ENCODE results near the gene ROBO1. TPM values are rescaled to one million over a fixed set of nuclear protein-coding genes. Genes with fewer than 3 reads are reported as not detected.
"Not testable (repeated sequence)": the region's sequence is repeated elsewhere in the genome, so short reads cannot be mapped to it uniquely, and the experiment has no call there.

The ROBO1 gene
- total and polyA plus RNA-seq, 2 donors (not counting 1 experiment from before 2014, with no cell fraction given) = 0.27 to 3.2 TPM

- Histone ChIP-seq H3K4me1 (ENCODE audit: control insufficient read depth in 2 of 2, insufficient read depth in 2 of 2, low read length in 2 of 2) (no peaks in the 10 kb centered on the region), H3K4me2 (replicated peaks; ENCODE audit: low read depth, low read length, poor library complexity, severe bottlenecking) (no peak overlapping the region), H3K27ac (ENCODE audit: low read length in 2 of 2) (no peak overlapping the region), H3K36me3 (replicated peaks in 1 of 2; ENCODE audit: control extremely low read depth in 1 of 2, control insufficient read depth in 1 of 2, extremely low read depth in 1 of 2, insufficient read depth in 2 of 2, low read length in 1 of 2) (no peaks in the 10 kb centered on the region), H3K4me3 (ENCODE audit: control extremely low read depth in 1 of 5, extremely low read depth in 1 of 5, insufficient read depth in 1 of 5, low read depth in 2 of 5, low read length in 4 of 5) (no peak overlapping the region), H3K9me3 (ENCODE audit: control extremely low read depth in 1 of 3, control insufficient read depth in 2 of 3, insufficient read depth in 1 of 3, low read length in 2 of 3) (no peaks in the 10 kb centered on the region), H3K9ac (ENCODE audit: low read length) (no peak overlapping the region), H4K20me1 (ENCODE audit: control insufficient read depth, insufficient read depth, low read length, poor library complexity, severe bottlenecking) (no peaks in the 10 kb centered on the region), H2AFZ (ENCODE audit: insufficient read depth, low read depth, low read length, poor library complexity, severe bottlenecking) (no peak overlapping the region), H3K79me2 (ENCODE audit: control insufficient read depth, insufficient read depth, low read length) (no peaks in the 10 kb centered on the region), H3K27me3 (replicated peaks in 1 of 4; ENCODE audit: control extremely low read depth in 1 of 4, control insufficient read depth in 3 of 4, insufficient read depth in 4 of 4, low read length in 3 of 4) (no peaks in the 10 kb centered on the region)
- Mint-ChIP-seq H3K9me3 (ENCODE audit: insufficient read depth) (no peaks in the 10 kb centered on the region), H3K4me1 (no peaks in the 10 kb centered on the region), H3K4me3 (no peak overlapping the region), H3K27me3 (no peaks in the 10 kb centered on the region), H3K27ac (no peak overlapping the region)
- TF ChIP-seq CTCF (IDR thresholded peaks at IDR 0.05) (no peak), EZH2 (IDR thresholded peaks at IDR 0.05; ENCODE audit: borderline replicate concordance, insufficient read depth, low read depth, low read length, poor library complexity, severe bottlenecking) (no peak)
- no CpG with 5 or more reads among the region's 2 CpGs for WGBS (ENCODE audit: insufficient coverage)
- ChIA-PET CTCF (no interaction called here), POLR2A (no interaction called here)
- intact Hi-C loops (cut with micrococcal nuclease) = no loop called here
- ATAC-seq (ENCODE audit: low read depth) (no peak), DNase-seq (no peak)
Measured at GRCh38 chr3:79808515-79808914, 40.7 kb upstream of the ROBO1 start.

DNA sequence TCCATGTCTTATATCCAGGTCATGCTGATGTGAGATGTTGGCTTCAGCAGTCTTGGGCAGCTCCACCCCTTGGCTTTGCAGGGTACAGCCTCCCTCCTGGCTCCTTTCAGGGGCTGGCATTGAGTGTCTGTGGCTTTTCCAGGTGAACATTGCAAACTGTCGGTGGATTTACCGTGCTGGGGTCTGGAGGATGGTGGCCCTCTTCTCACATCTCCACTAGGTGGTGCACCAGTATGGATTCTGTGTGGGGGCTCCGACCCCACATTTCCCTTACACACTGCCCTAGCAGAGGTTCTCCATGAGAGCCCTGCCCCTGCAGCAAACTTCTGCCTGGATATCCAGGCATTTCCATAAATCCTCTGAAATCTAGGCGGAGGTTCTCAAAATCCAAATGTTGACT lies 22.4 kb upstream of the ROBO1 start:
- H4K20me1 ChIP-seq (ENCODE audit: control insufficient read depth, insufficient read depth, low read length, poor library complexity, severe bottlenecking); H3K4me1 Mint-ChIP-seq; H3K4me3 Mint-ChIP-seq; H3K9ac ChIP-seq (ENCODE audit: low read length); H3K9me3 ChIP-seq (ENCODE audit: control extremely low read depth in 1 of 3, control insufficient read depth in 2 of 3, insufficient read depth in 1 of 3, low read length in 2 of 3); DNase-seq; intact Hi-C loops (cut with micrococcal nuclease); H3K27me3 ChIP-seq (replicated peaks in 1 of 4; ENCODE audit: control extremely low read depth in 1 of 4, control insufficient read depth in 3 of 4, insufficient read depth in 4 of 4, low read length in 3 of 4); H3K79me2 ChIP-seq (ENCODE audit: control insufficient read depth, insufficient read depth, low read length); H3K4me2 ChIP-seq (replicated peaks; ENCODE audit: low read depth, low read length, poor library complexity, severe bottlenecking); ATAC-seq (ENCODE audit: low read depth); H2AFZ ChIP-seq (ENCODE audit: insufficient read depth, low read depth, low read length, poor library complexity, severe bottlenecking); H3K27ac Mint-ChIP-seq; H3K27ac ChIP-seq (ENCODE audit: low read length in 2 of 2); CTCF ChIA-PET; H3K27me3 Mint-ChIP-seq; H3K4me1 ChIP-seq (ENCODE audit: control insufficient read depth in 2 of 2, insufficient read depth in 2 of 2, low read length in 2 of 2); H3K4me3 ChIP-seq (ENCODE audit: control extremely low read depth in 1 of 5, extremely low read depth in 1 of 5, insufficient read depth in 1 of 5, low read depth in 2 of 5, low read length in 4 of 5); H3K36me3 ChIP-seq (replicated peaks in 1 of 2; ENCODE audit: control extremely low read depth in 1 of 2, control insufficient read depth in 1 of 2, extremely low read depth in 1 of 2, insufficient read depth in 2 of 2, low read length in 1 of 2); POLR2A ChIA-PET: not testable (repeated sequence)
- 63% methylated on average over 2 of the region's 4 CpGs for WGBS (ENCODE audit: insufficient coverage)
- peaks cover 11% of the 10 kb centered on the region for H3K9me3 Mint-ChIP-seq (ENCODE audit: insufficient read depth)

All from B cell (primary cell).